ENCODE results near the gene SSH2.

SSH2 gene

GRCh38 chr17:29612404-29613280, 317.4 kb downstream of the SSH2 start:
- Histone ChIP-seq H3K9ac (ENCODE audit: low read depth in 1 of 2, low read length in 2 of 2) (no peak overlapping the region), H3K4me1 (ENCODE audit: control insufficient read depth in 2 of 2, insufficient read depth in 2 of 2, low read length in 2 of 2) (peaks cover 35 to 38% of the 10 kb centered on the region in 2 donors), H3K4me3 (ENCODE audit: low read length in 2 of 2) (no peak overlapping the region), H3K27me3 (ENCODE audit: control insufficient read depth in 2 of 2, insufficient read depth in 2 of 2, low read length in 2 of 2) (peaks cover 13 to 14% of the 10 kb centered on the region in 2 donors), H3K36me3 (ENCODE audit: control insufficient read depth in 2 of 2, insufficient read depth in 2 of 2, low read length in 2 of 2) (no peaks in the 10 kb centered on the region), H3K9me3 (ENCODE audit: control insufficient read depth in 2 of 2, low read length in 2 of 2) (no peaks in the 10 kb centered on the region), H3K27ac (ENCODE audit: low read depth in 2 of 2, low read length in 2 of 2) (no peak overlapping the region)

GRCh38 chr17:29612094-29612403, 318.0 kb downstream of the SSH2 start:
- no peaks in the 10 kb centered on the region for H3K36me3 ChIP-seq (ENCODE audit: control insufficient read depth in 2 of 2, insufficient read depth in 2 of 2, low read length in 2 of 2)
- no peak overlapping the region for H3K27ac ChIP-seq (ENCODE audit: low read depth in 2 of 2, low read length in 2 of 2)
- peaks cover 12 to 13% of the 10 kb centered on the region in 2 donors for H3K27me3 ChIP-seq (ENCODE audit: control insufficient read depth in 2 of 2, insufficient read depth in 2 of 2, low read length in 2 of 2)
- no peak overlapping the region for H3K9ac ChIP-seq (ENCODE audit: low read depth in 1 of 2, low read length in 2 of 2)
- no peaks in the 10 kb centered on the region for H3K9me3 ChIP-seq (ENCODE audit: control insufficient read depth in 2 of 2, low read length in 2 of 2)
- no peak overlapping the region for H3K4me3 ChIP-seq (ENCODE audit: low read length in 2 of 2)
- peaks cover 29 to 32% of the 10 kb centered on the region in 2 donors for H3K4me1 ChIP-seq (ENCODE audit: control insufficient read depth in 2 of 2, insufficient read depth in 2 of 2, low read length in 2 of 2)

GRCh38 chr17:29611351-29612093, 318.5 kb downstream of the SSH2 start:
- Histone ChIP-seq H3K4me1 (ENCODE audit: control insufficient read depth in 2 of 2, insufficient read depth in 2 of 2, low read length in 2 of 2) (peaks cover 24 to 27% of the 10 kb centered on the region in 2 donors), H3K36me3 (ENCODE audit: control insufficient read depth in 2 of 2, insufficient read depth in 2 of 2, low read length in 2 of 2) (no peaks in the 10 kb centered on the region), H3K27me3 (ENCODE audit: control insufficient read depth in 2 of 2, insufficient read depth in 2 of 2, low read length in 2 of 2) (peaks cover 7 to 9% of the 10 kb centered on the region in 2 donors), H3K9me3 (ENCODE audit: control insufficient read depth in 2 of 2, low read length in 2 of 2) (no peaks in the 10 kb centered on the region), H3K9ac (ENCODE audit: low read depth in 1 of 2, low read length in 2 of 2) (no peak overlapping the region), H3K27ac (ENCODE audit: low read depth in 2 of 2, low read length in 2 of 2) (no peak overlapping the region), H3K4me3 (ENCODE audit: low read length in 2 of 2) (no peak overlapping the region)

GRCh38 chr17:29610395-29610794, 319.6 kb downstream of the SSH2 start:
- H3K9me3 ChIP-seq (ENCODE audit: control insufficient read depth in 2 of 2, low read length in 2 of 2), result no peaks in the 10 kb centered on the region

GRCh38 chr17:29608986-29609385, 321.0 kb downstream of the SSH2 start:
- Histone ChIP-seq H3K27ac (ENCODE audit: low read depth in 2 of 2, low read length in 2 of 2) (no peak overlapping the region), H3K27me3 (ENCODE audit: control insufficient read depth in 2 of 2, insufficient read depth in 2 of 2, low read length in 2 of 2) (no peaks in the 10 kb centered on the region), H3K9me3 (ENCODE audit: control insufficient read depth in 2 of 2, low read length in 2 of 2) (no peaks in the 10 kb centered on the region), H3K36me3 (ENCODE audit: control insufficient read depth in 2 of 2, insufficient read depth in 2 of 2, low read length in 2 of 2) (no peaks in the 10 kb centered on the region), H3K4me1 (ENCODE audit: control insufficient read depth in 2 of 2, insufficient read depth in 2 of 2, low read length in 2 of 2) (peaks cover 6% of the 10 kb centered on the region in 2 donors), H3K4me3 (ENCODE audit: low read length in 2 of 2) (no peak overlapping the region), H3K9ac (ENCODE audit: low read depth in 1 of 2, low read length in 2 of 2) (no peak overlapping the region)

More at GRCh38 chr17:29610395-29610794, 319.6 kb downstream of the SSH2 start:
- Histone ChIP-seq H3K4me3 (ENCODE audit: low read length in 2 of 2) (no peak overlapping the region), H3K4me1 (ENCODE audit: control insufficient read depth in 2 of 2, insufficient read depth in 2 of 2, low read length in 2 of 2) (peaks cover 14 to 17% of the 10 kb centered on the region in 2 donors), H3K27me3 (ENCODE audit: control insufficient read depth in 2 of 2, insufficient read depth in 2 of 2, low read length in 2 of 2) (peaks cover 0 to 3% of the 10 kb centered on the region in 2 donors), H3K36me3 (ENCODE audit: control insufficient read depth in 2 of 2, insufficient read depth in 2 of 2, low read length in 2 of 2) (no peaks in the 10 kb centered on the region), H3K27ac (ENCODE audit: low read depth in 2 of 2, low read length in 2 of 2) (no peak overlapping the region), H3K9ac (ENCODE audit: low read depth in 1 of 2, low read length in 2 of 2) (no peak overlapping the region)

- no peak overlapping the region for H3K9ac ChIP-seq (ENCODE audit: low read depth in 1 of 2, low read length in 2 of 2)
- H3K27me3 ChIP-seq (ENCODE audit: control insufficient read depth in 2 of 2, insufficient read depth in 2 of 2, low read length in 2 of 2), result no peaks in the 10 kb centered on the region
- H3K27ac ChIP-seq (ENCODE audit: low read depth in 2 of 2, low read length in 2 of 2), result no peak overlapping the region
- no peaks in the 10 kb centered on the region for H3K9me3 ChIP-seq (ENCODE audit: control insufficient read depth in 2 of 2, low read length in 2 of 2)
- no peaks in the 10 kb centered on the region for H3K36me3 ChIP-seq (ENCODE audit: control insufficient read depth in 2 of 2, insufficient read depth in 2 of 2, low read length in 2 of 2)
- H3K4me1 ChIP-seq (ENCODE audit: control insufficient read depth in 2 of 2, insufficient read depth in 2 of 2, low read length in 2 of 2), result no peaks in the 10 kb centered on the region
- no peak overlapping the region for H3K4me3 ChIP-seq (ENCODE audit: low read length in 2 of 2)
Measured at GRCh38 chr17:29607557-29608195, 322.4 kb downstream of the SSH2 start.

GRCh38 chr17:29603109-29603674, 326.8 kb downstream of the SSH2 start:
- Histone ChIP-seq H3K9ac (ENCODE audit: low read depth in 1 of 2, low read length in 2 of 2) (no peak overlapping the region), H3K9me3 (ENCODE audit: control insufficient read depth in 2 of 2, low read length in 2 of 2) (no peaks in the 10 kb centered on the region), H3K4me3 (ENCODE audit: low read length in 2 of 2) (no peak overlapping the region), H3K27ac (ENCODE audit: low read depth in 2 of 2, low read length in 2 of 2) (no peak overlapping the region), H3K4me1 (ENCODE audit: control insufficient read depth in 2 of 2, insufficient read depth in 2 of 2, low read length in 2 of 2) (no peaks in the 10 kb centered on the region), H3K27me3 (ENCODE audit: control insufficient read depth in 2 of 2, insufficient read depth in 2 of 2, low read length in 2 of 2) (no peaks in the 10 kb centered on the region), H3K36me3 (ENCODE audit: control insufficient read depth in 2 of 2, insufficient read depth in 2 of 2, low read length in 2 of 2) (no peaks in the 10 kb centered on the region)

- Histone ChIP-seq H3K4me3 (ENCODE audit: low read length in 2 of 2) (no peak overlapping the region), H3K9me3 (ENCODE audit: control insufficient read depth in 2 of 2, low read length in 2 of 2) (no peaks in the 10 kb centered on the region), H3K4me1 (ENCODE audit: control insufficient read depth in 2 of 2, insufficient read depth in 2 of 2, low read length in 2 of 2) (peaks cover 3 to 9% of the 10 kb centered on the region in 2 donors), H3K27ac (ENCODE audit: low read depth in 2 of 2, low read length in 2 of 2) (no peak overlapping the region), H3K36me3 (ENCODE audit: control insufficient read depth in 2 of 2, insufficient read depth in 2 of 2, low read length in 2 of 2) (no peaks in the 10 kb centered on the region), H3K27me3 (ENCODE audit: control insufficient read depth in 2 of 2, insufficient read depth in 2 of 2, low read length in 2 of 2) (no peaks in the 10 kb centered on the region), H3K9ac (ENCODE audit: low read depth in 1 of 2, low read length in 2 of 2) (no peak overlapping the region)
Measured at GRCh38 chr17:29597361-29598172, 332.5 kb downstream of the SSH2 start.

GRCh38 chr17:29596811-29597210, 333.2 kb downstream of the SSH2 start:
- H3K36me3 ChIP-seq (ENCODE audit: control insufficient read depth in 2 of 2, insufficient read depth in 2 of 2, low read length in 2 of 2), result no peaks in the 10 kb centered on the region
- no peaks in the 10 kb centered on the region for H3K9me3 ChIP-seq (ENCODE audit: control insufficient read depth in 2 of 2, low read length in 2 of 2)
- H3K27ac ChIP-seq (ENCODE audit: low read depth in 2 of 2, low read length in 2 of 2), result no peak overlapping the region
- peaks cover 11 to 17% of the 10 kb centered on the region in 2 donors for H3K4me1 ChIP-seq (ENCODE audit: control insufficient read depth in 2 of 2, insufficient read depth in 2 of 2, low read length in 2 of 2)
- no peak overlapping the region for H3K4me3 ChIP-seq (ENCODE audit: low read length in 2 of 2)
- H3K27me3 ChIP-seq (ENCODE audit: control insufficient read depth in 2 of 2, insufficient read depth in 2 of 2, low read length in 2 of 2), result no peaks in the 10 kb centered on the region
- no peak overlapping the region for H3K9ac ChIP-seq (ENCODE audit: low read depth in 1 of 2, low read length in 2 of 2)
